HUES48 (cell line): ENCODE data around the gene WAS.
A peak's percentile ranks its signal among the peaks of the same experiment; 100 is the strongest.

ENCODE experiments used
- H3K27ac ChIP-seq: one replicate; pipeline ENCODE4 v1.7.0; 2013; ENCODE audit warnings: low read depth, low read length, inconsistent platforms
- H3K27me3 ChIP-seq: 2 replicates; pipeline ENCODE4 v1.6.1; 2013; ENCODE audit warnings: mild to moderate bottlenecking, low read length; ENCODE audit not compliant: control insufficient read depth, insufficient read depth
- H3K36me3 ChIP-seq: 2 replicates; pipeline ENCODE4 v1.6.1; 2013; ENCODE audit warnings: low read length; ENCODE audit not compliant: control insufficient read depth, insufficient read depth
- H3K4me1 ChIP-seq: 2 replicates; pipeline ENCODE4 v1.6.1; 2013; ENCODE audit warnings: mild to moderate bottlenecking, low read length; ENCODE audit not compliant: control insufficient read depth, insufficient read depth
- H3K4me3 ChIP-seq: 2 replicates; pipeline ENCODE4 v1.5.1; 2013; ENCODE audit warnings: mild to moderate bottlenecking, low read depth, low read length
- H3K9ac ChIP-seq: 2 replicates; pipeline ENCODE4 v1.6.1; 2013; ENCODE audit warnings: mild to moderate bottlenecking, low read depth, low read length, moderate library complexity
- H3K9me3 ChIP-seq: 2 replicates; pipeline ENCODE4 v1.6.1; 2013; ENCODE audit warnings: low read length; ENCODE audit not compliant: control insufficient read depth, insufficient read depth

The WAS gene

DNA sequence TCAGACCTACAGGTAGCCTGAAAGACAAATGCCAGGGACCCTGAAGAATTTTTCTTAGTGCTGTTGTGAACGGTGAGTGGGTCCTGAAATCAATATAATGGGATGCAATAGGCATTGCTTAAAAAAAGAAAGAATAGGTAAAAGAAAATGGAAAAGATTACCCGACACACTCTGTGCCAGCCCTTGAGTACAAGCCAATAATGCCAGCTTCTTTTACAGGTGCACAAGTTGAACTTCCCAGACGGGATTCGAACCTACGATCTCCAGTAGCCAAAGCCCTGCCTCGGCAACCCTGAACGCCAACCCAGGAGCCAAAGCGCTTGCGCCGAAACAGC lies 53.2 kb downstream of the WAS start:
- Histone ChIP-seq H3K4me3 (peak overlapping the region; percentile 27), H3K4me1 (no peaks in the 10 kb centered on the region), H3K9ac (no peak overlapping the region), H3K27me3 (no peaks in the 10 kb centered on the region), H3K9me3 (peaks cover 33% of the 10 kb centered on the region), H3K36me3 (no peaks in the 10 kb centered on the region), H3K27ac (no peak overlapping the region)

- peak overlapping the region; percentile 67 for H3K9ac ChIP-seq
- no peaks in the 10 kb centered on the region for H3K36me3 ChIP-seq
- peaks cover 35% of the 10 kb centered on the region for H3K9me3 ChIP-seq
- H3K4me1 ChIP-seq, result no peaks in the 10 kb centered on the region
- no peaks in the 10 kb centered on the region for H3K27me3 ChIP-seq
- peak overlapping the region; percentile 79 for H3K4me3 ChIP-seq
- peak overlapping the region; percentile 94 for H3K27ac ChIP-seq
These were observed 53.8 kb downstream of the WAS start for GRCh38 chrX:48737213-48737938.

DNA sequence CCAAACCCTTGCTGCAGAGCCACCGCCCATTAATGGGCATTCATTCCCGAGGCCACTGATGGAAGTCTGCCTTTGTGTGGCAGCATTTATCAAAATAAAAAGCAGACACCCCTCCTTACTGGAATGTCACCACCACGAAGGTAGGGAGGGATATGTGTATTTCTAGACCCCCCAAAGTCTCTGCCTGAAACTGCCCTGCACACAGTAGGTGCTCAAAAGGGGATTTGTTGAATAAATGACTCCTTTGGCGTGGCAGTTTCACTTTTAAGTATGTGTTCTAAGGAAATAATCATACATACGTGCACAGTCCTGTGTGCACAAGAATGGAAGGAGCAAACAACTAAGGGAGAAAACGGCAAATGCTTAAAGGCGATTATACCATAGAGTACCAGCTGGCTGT lies 54.3 kb downstream of the WAS start:
- Histone ChIP-seq H3K4me3 (peak overlapping the region; percentile 79), H3K9me3 (peaks cover 35% of the 10 kb centered on the region), H3K36me3 (no peaks in the 10 kb centered on the region), H3K27ac (peak overlapping the region; percentile 94), H3K9ac (peak overlapping the region; percentile 67; the same call in 1 of the 2 replicates), H3K27me3 (no peaks in the 10 kb centered on the region), H3K4me1 (no peaks in the 10 kb centered on the region)
